ENCODE measurements around the gene ENDOG.
"Not testable (repeated sequence)": the region's sequence is repeated elsewhere in the genome, so short reads cannot be mapped to it uniquely, and the experiment has no call there.

The ENDOG gene

DNA sequence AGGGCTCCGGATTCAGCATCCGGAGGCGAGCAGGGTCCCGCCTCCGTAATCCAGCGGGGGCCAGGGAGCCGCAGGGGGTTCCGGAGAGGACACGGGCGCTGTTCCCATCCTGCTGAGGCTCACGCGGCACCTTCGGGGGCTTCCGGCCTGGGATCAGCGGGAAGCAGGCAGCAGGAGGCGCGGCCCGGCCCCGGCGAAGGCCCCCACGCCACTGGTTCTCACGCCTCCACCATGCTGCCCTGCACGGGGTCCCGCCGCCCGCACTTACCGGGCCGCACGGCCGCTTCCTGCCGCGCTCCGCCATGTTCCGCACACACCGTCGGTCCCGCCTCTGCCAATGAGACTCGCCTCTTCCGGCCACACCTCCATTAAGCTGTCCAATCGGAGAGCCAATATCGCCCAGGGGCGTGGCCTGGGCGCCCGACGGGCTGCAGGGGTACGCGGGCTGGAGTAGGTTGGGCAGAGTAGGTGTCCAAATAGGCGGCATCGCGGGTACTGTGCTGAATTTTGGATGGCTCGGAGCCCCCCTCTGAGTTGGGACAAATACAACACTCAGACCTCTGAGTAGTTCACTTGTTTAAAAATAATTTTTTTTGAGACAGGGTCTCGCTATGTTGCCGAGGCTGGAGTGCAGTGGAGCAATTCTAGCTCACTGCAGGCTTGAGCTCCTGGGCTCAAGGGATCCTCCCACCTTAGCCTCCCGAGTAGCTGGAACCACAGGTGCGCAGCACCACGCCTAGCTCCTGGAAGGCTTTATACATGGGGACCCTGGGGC lies 11.4 kb downstream of the ENDOG start, which contains the start of gene SPOUT1:
Gene SPOUT1, minus strand, starts transcription at position 318 of the 775 bp plus-strand sequence. Its CDS starts 14 bp downstream, at position 304.
- DNase-seq = peak; percentile 95

DNA sequence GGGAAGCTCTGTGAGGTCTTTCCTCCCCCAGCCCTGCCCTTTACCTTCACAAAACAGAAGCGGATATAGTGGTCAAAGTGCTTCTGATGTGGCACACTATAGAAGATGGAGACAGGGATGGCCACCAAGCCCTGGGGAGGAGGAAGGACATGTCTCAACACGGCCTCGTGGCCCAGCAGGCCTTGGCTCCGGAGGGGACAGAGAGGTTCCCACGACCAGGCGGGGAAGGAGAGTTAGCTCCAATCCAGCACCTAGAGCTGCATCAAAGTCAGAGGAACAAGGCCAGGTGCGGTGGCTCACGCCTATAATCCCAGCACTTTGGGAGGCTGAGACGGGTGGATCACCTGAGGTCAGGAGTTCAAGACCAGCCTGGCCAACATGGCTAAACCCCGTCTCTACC lies 15.4 kb downstream of the ENDOG start:
- DNase-seq = no peak

DNA sequence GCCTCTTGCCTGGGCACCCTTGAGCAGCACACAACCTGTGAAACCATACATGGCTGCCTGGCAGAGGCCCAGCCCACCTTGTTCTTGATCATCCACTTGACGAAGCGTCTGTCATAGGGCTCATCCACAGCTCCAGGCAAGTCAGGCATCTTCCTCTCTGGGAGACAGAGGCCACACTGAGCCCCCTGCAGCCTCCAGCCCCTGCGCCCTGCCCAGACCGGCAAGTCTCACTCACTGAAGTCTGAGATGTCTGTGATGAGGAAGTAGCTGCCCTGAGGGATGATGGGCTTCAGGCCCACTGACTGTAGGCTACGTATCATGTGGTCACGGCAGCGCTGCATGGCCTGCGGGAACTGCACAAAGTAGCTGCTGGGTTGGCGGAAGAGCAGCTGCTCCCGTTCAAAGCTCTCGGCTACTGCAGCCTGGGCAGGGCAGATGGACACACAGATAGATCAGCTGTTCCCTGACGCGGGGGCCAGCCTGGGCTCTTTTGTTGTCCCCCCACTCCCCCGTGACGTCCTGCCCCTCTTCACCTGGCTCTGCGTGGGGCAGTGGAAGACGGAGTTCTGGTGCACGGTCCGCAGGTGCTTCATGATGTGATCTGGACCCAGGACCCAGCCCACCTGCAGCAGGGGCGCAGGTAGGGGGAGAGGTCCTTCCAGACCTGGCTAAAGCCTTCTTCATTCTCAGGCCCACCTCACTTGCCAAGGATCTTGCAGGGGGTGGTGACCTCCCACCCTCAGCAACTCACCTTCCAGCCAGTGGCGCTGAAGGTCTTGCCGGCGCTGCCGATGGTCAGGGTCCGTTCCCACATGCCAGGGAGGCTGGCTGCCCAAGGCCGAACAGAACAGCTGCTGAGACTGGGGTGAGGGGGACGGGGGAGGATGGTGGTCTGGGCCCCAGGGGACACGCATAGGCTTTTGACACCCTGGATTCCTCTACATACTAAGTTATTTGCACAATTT lies 17.2 kb downstream of the ENDOG start:
- no peak for DNase-seq

- DNase-seq = no peak
Measured at GRCh38 chr9:128836509-128837145, 18.3 kb downstream of the ENDOG start.

DNA sequence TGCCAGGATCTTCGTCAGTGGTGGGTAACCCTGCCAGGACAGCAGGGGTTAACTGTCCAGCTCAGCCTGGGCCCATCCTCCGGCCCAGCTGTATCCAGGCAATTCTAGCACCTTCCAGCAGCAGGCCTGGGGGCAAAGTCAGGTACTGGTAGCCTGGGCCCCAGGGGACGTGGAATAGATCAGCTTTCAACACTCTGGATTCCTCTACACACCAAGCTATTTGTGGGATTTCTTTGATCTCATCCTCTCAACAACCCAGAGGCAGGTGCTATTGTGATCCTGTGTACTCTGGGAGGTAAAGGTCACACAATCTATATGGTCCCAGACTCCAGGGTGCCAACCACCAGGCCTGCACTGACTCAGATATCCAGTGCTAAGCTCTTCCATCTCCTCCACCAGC lies 20.0 kb downstream of the ENDOG start:
- DNase-seq = no peak

- no peak for DNase-seq
Measured at GRCh38 chr9:128840524-128840923, 22.2 kb downstream of the ENDOG start.

- DNase-seq = no peak
Measured at GRCh38 chr9:128841694-128842492, 23.6 kb downstream of the ENDOG start.

GRCh38 chr9:128843171-128843570 lies 24.9 kb downstream of the ENDOG start:
- not testable (repeated sequence) for DNase-seq

- DNase-seq = peak; percentile 59
Measured at GRCh38 chr9:128845186-128845931, 27.1 kb downstream of the ENDOG start.

DNA sequence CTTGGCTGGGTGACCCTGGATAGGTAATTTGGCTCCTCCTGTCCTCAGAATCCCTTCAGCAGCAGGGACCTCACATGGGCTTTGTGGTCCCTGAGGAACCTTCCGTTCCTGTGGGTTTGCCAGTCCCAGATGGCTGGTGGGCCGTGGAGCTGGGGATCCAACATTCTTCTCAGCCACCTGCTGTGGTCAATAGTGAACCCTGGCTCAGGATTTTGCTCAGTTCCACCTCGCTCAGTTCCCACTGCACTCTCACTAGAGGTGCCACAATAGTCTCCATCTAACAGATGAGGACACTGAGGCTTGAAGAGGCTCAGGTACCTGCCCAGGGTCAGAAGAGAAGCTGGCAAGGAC lies 28.4 kb downstream of the ENDOG start:
- DNase-seq = no peak

GRCh38 chr9:128847803-128848202 lies 29.5 kb downstream of the ENDOG start:
- no peak for DNase-seq

DNA sequence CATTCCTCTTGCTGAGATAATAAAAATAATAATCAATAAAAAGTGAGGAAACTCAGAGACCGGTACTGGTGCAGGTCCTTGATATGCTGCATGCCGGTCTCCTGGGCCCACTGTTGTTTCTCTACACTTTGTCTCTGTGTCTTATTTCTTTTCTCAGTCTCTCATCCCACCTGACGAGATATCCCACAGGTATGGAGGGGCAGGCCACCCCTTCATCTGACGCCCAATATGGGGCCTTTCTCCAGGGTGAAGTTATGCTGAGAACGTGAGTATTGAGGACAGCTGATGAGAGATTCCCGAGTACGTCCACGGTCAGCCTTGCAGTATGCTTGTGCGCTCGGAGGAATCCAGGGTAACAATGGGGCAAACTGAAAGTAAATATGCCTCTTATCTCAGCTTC lies 32.7 kb downstream of the ENDOG start:
- not testable (repeated sequence) for DNase-seq

- DNase-seq = peak; percentile 73
Measured at GRCh38 chr9:128851779-128852600, 33.7 kb downstream of the ENDOG start.

DNA sequence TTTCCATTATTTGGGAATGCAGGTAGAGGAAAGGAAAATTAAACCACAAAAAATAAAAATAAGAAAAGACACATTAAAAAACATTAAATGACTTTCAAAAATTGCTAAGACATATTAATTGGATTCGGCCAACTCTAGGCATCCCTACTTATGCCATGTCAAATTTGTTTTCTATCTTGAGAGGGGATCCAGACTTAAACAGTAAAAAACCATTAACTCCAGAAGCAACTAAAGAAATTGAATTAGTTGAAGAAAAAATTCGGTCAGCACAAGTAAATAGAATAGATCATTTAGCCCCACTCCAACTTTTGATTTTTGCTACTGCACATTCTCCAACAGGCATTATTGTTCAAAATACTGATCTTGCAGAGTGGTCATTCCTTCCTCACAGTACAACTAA lies 34.3 kb downstream of the ENDOG start:
- DNase-seq = not testable (repeated sequence)

DNA sequence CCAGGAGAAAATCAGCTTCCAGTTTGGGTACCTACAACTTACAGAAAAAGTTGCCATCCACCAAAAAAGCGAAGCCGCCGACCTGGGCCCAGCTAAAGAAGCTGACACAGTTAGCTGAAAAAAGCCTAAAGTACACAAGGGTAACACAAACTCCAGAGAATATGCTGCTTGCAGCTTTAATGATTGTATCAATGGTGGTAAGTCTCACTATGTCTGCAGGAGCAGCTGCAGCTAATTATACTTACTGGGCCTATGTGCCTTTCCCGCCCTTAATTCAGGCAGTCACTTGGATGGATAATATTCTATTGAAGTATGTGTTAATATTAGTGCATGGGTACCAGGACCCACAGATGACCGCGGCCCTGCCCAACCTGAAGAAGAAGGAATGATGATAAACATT lies 36.2 kb downstream of the ENDOG start:
- not testable (repeated sequence) for DNase-seq

DNA sequence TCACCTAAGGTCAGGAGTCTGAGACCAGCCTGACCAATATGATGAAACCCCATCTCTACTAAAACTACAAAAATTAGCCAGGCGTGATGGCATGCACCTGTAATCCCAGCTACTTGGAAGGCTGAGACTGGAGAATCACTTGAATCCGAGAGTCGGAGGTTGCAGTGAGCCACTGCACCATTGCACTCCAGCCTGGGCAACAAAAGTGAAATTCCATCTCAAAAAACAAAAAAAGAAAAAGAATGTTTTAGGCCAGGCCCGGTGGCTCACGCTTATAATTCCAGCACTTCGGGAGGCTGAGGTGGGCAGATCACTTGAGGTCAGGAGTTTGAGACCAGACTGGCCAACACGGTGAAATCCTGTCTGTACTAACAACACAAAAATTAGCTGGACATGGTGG lies 40.2 kb downstream of the ENDOG start:
- DNase-seq = not testable (repeated sequence)

GRCh38 chr9:128860937-128861336 lies 42.6 kb downstream of the ENDOG start:
- DNase-seq = no peak

DNA sequence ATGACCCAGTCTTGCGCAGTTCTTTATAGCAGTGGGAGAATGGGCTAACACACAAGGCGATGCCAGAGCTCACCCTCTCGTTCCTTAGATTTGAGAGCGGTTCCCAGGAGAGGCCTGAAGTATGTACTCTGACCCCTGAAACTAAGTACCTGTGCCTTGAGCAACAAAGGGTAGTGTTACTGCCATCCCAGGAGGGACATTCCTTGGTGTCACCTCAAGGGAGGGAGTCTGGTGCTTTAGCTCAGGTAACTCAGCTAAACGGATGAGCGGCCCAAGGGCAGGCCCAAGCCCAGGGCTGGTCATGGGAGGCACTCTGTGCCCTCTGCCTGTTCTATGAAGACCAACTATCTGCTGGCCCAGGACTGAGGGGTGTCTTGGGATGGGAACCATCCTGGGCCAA lies 43.2 kb downstream of the ENDOG start:
- DNase-seq = no peak

DNA sequence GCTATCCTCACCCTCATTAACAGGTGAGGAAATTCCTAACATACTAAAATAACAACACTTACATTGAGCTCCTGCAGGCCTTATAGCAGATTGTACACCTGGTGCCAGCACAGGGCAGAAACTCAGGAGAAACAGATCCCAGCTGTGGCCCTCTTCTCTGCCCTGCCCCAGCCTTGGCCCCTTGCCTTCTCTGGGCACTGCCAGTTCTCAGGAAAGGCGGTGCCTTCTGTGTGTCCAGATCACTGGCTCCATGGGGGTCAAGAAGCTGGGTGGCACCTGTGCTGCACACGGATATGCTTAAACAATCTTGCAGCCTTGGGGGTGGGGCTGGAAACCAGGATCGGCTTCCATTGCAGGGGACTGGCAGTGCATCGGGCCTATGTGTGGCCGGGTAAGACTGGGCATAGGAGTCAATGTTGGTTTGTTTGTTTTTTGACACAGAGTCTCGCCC lies 44.1 kb downstream of the ENDOG start:
- DNase-seq = no peak

- DNase-seq = peak; percentile 78
Measured at GRCh38 chr9:128863647-128864046, 45.3 kb downstream of the ENDOG start.

Data from hematopoietic multipotent progenitor cell treated with erythropoietin and hydrocortisone succinate and interleukin-3 and kit ligand, for 8 days (in vitro differentiated cells).